Endothelial cell of umbilical vein (primary cell): ENCODE results near the gene EIF5B.
"Not testable (repeated sequence)": the region's sequence is repeated elsewhere in the genome, so short reads cannot be mapped to it uniquely, and the experiment has no call there.

ENCODE experiments used
- CTCF ChIP-seq, 2 donors: IDR thresholded peaks; 1 replicate in 1 of 2; 2 replicates in 1 of 2; pipeline ENCODE4 v1.5.1; 2011; ENCODE audit warnings: low read length in 2 of 2, mild to moderate bottlenecking in 2 of 2, moderate library complexity in 2 of 2, control low read depth in 1 of 2, inconsistent platforms in 1 of 2, low read depth in 1 of 2; ENCODE audit not compliant: insufficient read depth in 1 of 2; ENCODE audit errors: extremely low read depth in 1 of 2
- FOS ChIP-seq: IDR thresholded peaks from 2 replicates; pipeline ENCODE4 v1.6.1; 2011; ENCODE audit warnings: mild to moderate bottlenecking, low read length, moderate library complexity, borderline replicate concordance; ENCODE audit not compliant: insufficient read depth
- MAX ChIP-seq: IDR thresholded peaks from 2 replicates; pipeline ENCODE4 v1.6.1; 2011; ENCODE audit not compliant: insufficient read depth, insufficient read length
- MYC ChIP-seq: IDR thresholded peaks from one replicate; pipeline ENCODE4 v1.6.1; 2011; ENCODE audit warnings: mild to moderate bottlenecking, low read depth, low read length
- POLR2A ChIP-seq: IDR thresholded peaks from 2 replicates; pipeline ENCODE4 v1.6.1; 2012; ENCODE audit warnings: low read depth, mild to moderate bottlenecking, control low read depth, low read length
- POLR2AphosphoS5 ChIP-seq: IDR thresholded peaks from 2 replicates; pipeline ENCODE4 v1.6.1; 2012; ENCODE audit warnings: low read depth, mild to moderate bottlenecking, control low read depth, low read length, moderate library complexity; ENCODE audit not compliant: insufficient read depth

- TF ChIP-seq CTCF (IDR thresholded peaks at IDR 0.05; ENCODE audit: extremely low read depth in 1 of 2, insufficient read depth in 1 of 2, low read depth in 1 of 2, low read length in 2 of 2); MAX; POLR2A; MYC; POLR2AphosphoS5; FOS: not testable (repeated sequence)
These were observed 8.3 kb downstream of the EIF5B start for GRCh38 chr2:99345446-99345845.
